IMR-90 (cell line): ENCODE data around the gene CIITA. TPM values are rescaled to one million over a fixed set of nuclear protein-coding genes. Genes with fewer than 3 reads are reported as not detected.

Experiments
- ATAC-seq: fragments of 200-7000 bp; cut with Tn5 transposase; 2 replicates; pipeline ENCODE4 v1.9.1; 2020; ENCODE audit warnings: low read depth, mild to moderate bottlenecking, moderate library complexity
- BruUV-seq: library from RNA; stranded (reverse); fragments of 400-500 nt; replicated peaks from 2 replicates; lab custom pipeline; 2021; lab: Mats Ljungman, UMichigan
- CTCF ChIA-PET: fragments of 300-600 bp; formaldehyde crosslinking; extraction: SDS; loops from one replicate; lab custom pipeline; 2021; ENCODE audit warnings: antibody characterized with exemption; lab: Yijun Ruan, JAX
- POLR2A ChIA-PET: fragments of 300-600 bp; sonication (Branson Sonifier 250); formaldehyde crosslinking; loops from one replicate; lab custom pipeline; 2022; ENCODE audit warnings: antibody characterized with exemption; ENCODE audit not compliant: unreplicated experiment; lab: Charles Lee
- DNase-seq: peaks from one replicate; pipeline ENCODE4 v3.0.0; 2013
- H2AFZ ChIP-seq: replicated peaks from 2 replicates; pipeline ENCODE3; 2013; ENCODE audit warnings: low read length, mild to moderate bottlenecking; ENCODE audit not compliant: poor library complexity
- H2AK5ac ChIP-seq: 2 replicates; pipeline ENCODE4 v1.6.1; 2013; ENCODE audit warnings: low read depth, low read length, inconsistent platforms
- H2AK9ac ChIP-seq: replicated peaks from 2 replicates; pipeline ENCODE3; 2013; ENCODE audit warnings: mild to moderate bottlenecking, low read depth, low read length, moderate library complexity; ENCODE audit not compliant: poor library complexity
- H2BK120ac ChIP-seq: 2 replicates; pipeline ENCODE4 v1.6.1; 2013; ENCODE audit warnings: low read depth, low read length, inconsistent platforms
- H2BK15ac ChIP-seq: 3 replicates; pipeline ENCODE4 v1.6.1; 2013; ENCODE audit warnings: low read depth, low read length, inconsistent platforms
- H2BK20ac ChIP-seq: 2 replicates; pipeline ENCODE4 v1.6.1; 2013; ENCODE audit warnings: low read depth, mild to moderate bottlenecking, inconsistent platforms, low read length, moderate library complexity
- H2BK5ac ChIP-seq: 2 replicates; pipeline ENCODE4 v1.6.1; 2013; ENCODE audit warnings: mild to moderate bottlenecking, low read depth, low read length, inconsistent platforms; ENCODE audit not compliant: poor library complexity, severe bottlenecking
- H3K14ac ChIP-seq: replicated peaks from 2 replicates; pipeline ENCODE4 v1.6.1; 2013; ENCODE audit warnings: low read depth, low read length, inconsistent platforms
- H3K18ac ChIP-seq: 2 replicates; pipeline ENCODE4 v1.6.1; 2013; ENCODE audit warnings: low read depth, low read length, control low read depth
- H3K23ac ChIP-seq: 2 replicates; pipeline ENCODE4 v1.6.1; 2013; ENCODE audit warnings: low read depth, low read length, inconsistent platforms
- H3K27ac ChIP-seq: 2 replicates; pipeline ENCODE4 v1.5.1; 2013; ENCODE audit warnings: mild to moderate bottlenecking, control low read depth, low read length; ENCODE audit not compliant: insufficient read depth
- H3K27me3 ChIP-seq: 2 replicates; pipeline ENCODE4 v1.6.1; 2013; ENCODE audit warnings: low read length; ENCODE audit not compliant: control insufficient read depth, insufficient read depth
- H3K36me3 ChIP-seq: 2 replicates; pipeline ENCODE4 v1.6.1; 2013; ENCODE audit warnings: low read length, mixed read lengths; ENCODE audit not compliant: control insufficient read depth, insufficient read depth
- H3K4ac ChIP-seq: 2 replicates; pipeline ENCODE4 v1.6.1; 2013; ENCODE audit warnings: low read depth, low read length, inconsistent platforms
- H3K4me1 ChIP-seq: 2 replicates; pipeline ENCODE4 v1.6.1; 2013; ENCODE audit warnings: low read length, mixed read lengths; ENCODE audit not compliant: control insufficient read depth, insufficient read depth
- H3K4me2 ChIP-seq: 2 replicates; pipeline ENCODE4 v1.6.1; 2013; ENCODE audit warnings: low read depth, mild to moderate bottlenecking, control low read depth, low read length, moderate library complexity
- H3K4me3 ChIP-seq: 2 replicates; pipeline ENCODE4 v1.5.1; 2013; ENCODE audit warnings: low read depth, mild to moderate bottlenecking, control low read depth, low read length, moderate library complexity; ENCODE audit not compliant: insufficient read depth
- H3K56ac ChIP-seq: 2 replicates; pipeline ENCODE4 v1.6.1; 2013; ENCODE audit warnings: low read length, inconsistent platforms; ENCODE audit not compliant: insufficient read depth; ENCODE audit errors: extremely low read depth
- H3K79me1 ChIP-seq, 2 experiments: 2 replicates each; pipeline ENCODE4 v1.6.1; 2013; ENCODE audit warnings: low read length in 2 of 2, inconsistent platforms in 1 of 2, low read depth in 1 of 2
- H3K9ac ChIP-seq: 2 replicates; pipeline ENCODE4 v1.6.1; 2013; ENCODE audit warnings: low read depth, low read length, control low read depth
- H3K9me1 ChIP-seq: 2 replicates; pipeline ENCODE4 v1.6.1; 2013; ENCODE audit warnings: low read length, inconsistent platforms; ENCODE audit not compliant: insufficient read depth
- H3K9me3 ChIP-seq: 2 replicates; pipeline ENCODE4 v1.6.1; 2013; ENCODE audit warnings: low read length; ENCODE audit not compliant: control insufficient read depth, insufficient read depth
- H4K20me1 ChIP-seq: 2 replicates; pipeline ENCODE4 v1.6.1; 2013; ENCODE audit warnings: low read length, inconsistent platforms; ENCODE audit not compliant: insufficient read depth
- H4K5ac ChIP-seq: 2 replicates; pipeline ENCODE4 v1.6.1; 2013; ENCODE audit warnings: mild to moderate bottlenecking, low read depth, low read length, control low read depth
- H4K8ac ChIP-seq, 2 experiments: 2 replicates each; pipeline ENCODE4 v1.6.1; 2013; ENCODE audit warnings: low read depth in 2 of 2, low read length in 2 of 2, control low read depth in 1 of 2, inconsistent platforms in 1 of 2
- H4K91ac ChIP-seq: 2 replicates; pipeline ENCODE4 v1.6.1; 2013; ENCODE audit warnings: low read depth, low read length, inconsistent platforms; ENCODE audit not compliant: insufficient read depth
- BHLHE40 ChIP-seq: fragments of 150-350 bp; IDR thresholded peaks from 2 replicates; pipeline ENCODE4 v1.6.1; 2016; ENCODE audit warnings: mild to moderate bottlenecking, low read depth, low read length
- CEBPB ChIP-seq: IDR thresholded peaks from 2 replicates; pipeline ENCODE4 v1.6.1; 2012; ENCODE audit warnings: low read depth, low read length, improper control_type of control experiment
- CHD1 ChIP-seq: IDR thresholded peaks from 2 replicates; pipeline ENCODE4 v1.6.1; 2012; ENCODE audit warnings: low read depth, low read length, improper control_type of control experiment
- CTCF ChIP-seq: conservative IDR thresholded peaks from 2 replicates; pipeline ENCODE4 v1.5.1; 2012; ENCODE audit warnings: mild to moderate bottlenecking, low read depth, low read length, improper control_type of control experiment
- ELK1 ChIP-seq: fragments of 150-350 bp; IDR thresholded peaks from 2 replicates; pipeline ENCODE4 v1.6.1; 2016; ENCODE audit warnings: low read depth, mild to moderate bottlenecking, low read length, moderate library complexity, borderline replicate concordance
- FOS ChIP-seq: fragments of 150-350 bp; IDR thresholded peaks from 2 replicates; pipeline ENCODE4 v1.6.1; 2016; ENCODE audit warnings: low read depth, low read length
- MAFK ChIP-seq: IDR thresholded peaks from 2 replicates; pipeline ENCODE4 v1.6.1; 2012; ENCODE audit warnings: low read depth, low read length, improper control_type of control experiment
- MAZ ChIP-seq: IDR thresholded peaks from 2 replicates; pipeline ENCODE4 v1.6.1; 2012; ENCODE audit warnings: low read depth, mild to moderate bottlenecking, low read length, improper control_type of control experiment, moderate library complexity, borderline replicate concordance
- MXI1 ChIP-seq: IDR thresholded peaks from 2 replicates; pipeline ENCODE4 v1.6.1; 2012; ENCODE audit warnings: low read depth, mild to moderate bottlenecking, low read length, moderate library complexity, borderline replicate concordance
- NFE2L2 ChIP-seq: fragments of 150-350 bp; IDR thresholded peaks from 2 replicates; pipeline ENCODE4 v1.6.1; 2016; ENCODE audit warnings: low read depth, mild to moderate bottlenecking, low read length
- POLR2A ChIP-seq: IDR thresholded peaks from 2 replicates; pipeline ENCODE4 v1.6.1; 2012; ENCODE audit warnings: mild to moderate bottlenecking, low read depth, low read length
- RAD21 ChIP-seq: IDR thresholded peaks from 2 replicates; pipeline ENCODE4 v1.6.1; 2012; ENCODE audit warnings: low read length, improper control_type of control experiment
- RCOR1 ChIP-seq: IDR thresholded peaks from 2 replicates; pipeline ENCODE4 v1.6.1; 2012; ENCODE audit warnings: mild to moderate bottlenecking, low read length, improper control_type of control experiment; ENCODE audit not compliant: insufficient replicate concordance
- RFX5 ChIP-seq: IDR thresholded peaks from 2 replicates; pipeline ENCODE4 v1.8.0; 2012; ENCODE audit warnings: low read depth, mild to moderate bottlenecking, low read length, moderate library complexity
- SMC3 ChIP-seq: fragments of 150-350 bp; IDR thresholded peaks from 2 replicates; pipeline ENCODE4 v1.6.1; 2016; ENCODE audit warnings: low read depth, mild to moderate bottlenecking, antibody characterized with exemption, low read length, moderate library complexity
- USF2 ChIP-seq: fragments of 150-350 bp; IDR thresholded peaks from 2 replicates; pipeline ENCODE4 v1.6.1; 2017; ENCODE audit warnings: mild to moderate bottlenecking, antibody characterized with exemption, low read length, low read depth
- WGBS, 2 experiments: methylation state at CpG; one replicate each; pipeline versions ENCODE4 v1.1.5 to v1.1.7; 2013; ENCODE audit warnings: missing lambda C conversion rate in 2 of 2; ENCODE audit not compliant: insufficient read length in 1 of 2; ENCODE audit errors: extremely low coverage in 2 of 2; 5-methylcytosine and 5-hydroxymethylcytosine counted together
- dilution Hi-C: fragments of 300-500 bp; cut with HindIII; formaldehyde crosslinking; loops from one replicate; pipeline ENCODE4 v1.14.3; 2018; ENCODE audit warnings: low sequenced_read_pairs; ENCODE audit not compliant: unreplicated experiment
- in situ Hi-C: fragments of 300-500 bp; cut with MboI; formaldehyde crosslinking; loops from 3 replicates; pipeline ENCODE4 v1.14.3; 2019; ENCODE audit warnings: low sequenced_read_pairs, inconsistent platforms, mixed read lengths
- intact Hi-C: fragments of 100-400 bp; cut with micrococcal nuclease; formaldehyde crosslinking; loops from 2 replicates; pipeline ENCODE4 v1.10.0; 2022
- polyA plus RNA-seq, 3 experiments: library from polyadenylated mRNA; depleted of rRNA; stranded (reverse); fragments of >200 nt; gene quantifications; 2 replicates each; pipeline ENCODE4 v1.2.3, GENCODE V29; 2012; ENCODE audit warnings: low replicate concordance in 1 of 3
- total RNA-seq: library from RNA; depleted of rRNA; stranded (reverse); fragments of >200 nt; gene quantifications from 2 replicates; pipeline ENCODE4 v1.2.3, GENCODE V29; 2012

Gene CIITA
- total and polyA plus RNA-seq, 2 of the 4 experiments (the other 2 are of a cell fraction) = 0.10 TPM; not detected in 1

GRCh38 chr16:10838621-10839278 lies 38.3 kb upstream of the CIITA start:
- TF ChIP-seq ELK1 = no peak
- no peak for TF ChIP-seq BHLHE40
- TF ChIP-seq NFE2L2 = no peak
- no peak for TF ChIP-seq RFX5
- no peak for TF ChIP-seq POLR2A
- TF ChIP-seq MAZ = no peak
- TF ChIP-seq RCOR1 = no peak
- TF ChIP-seq FOS = no peak
- no peak for TF ChIP-seq CHD1
- TF ChIP-seq CTCF = no peak
- TF ChIP-seq CEBPB = no peak
- no peak for TF ChIP-seq SMC3
- no peak for TF ChIP-seq USF2
- no peak for TF ChIP-seq RAD21
- TF ChIP-seq MAFK = no peak
- TF ChIP-seq MXI1 = no peak
- Histone ChIP-seq H2AFZ (no peak overlapping the region), H3K79me1 (no peaks in the 10 kb centered on the region), H2BK20ac (no peak overlapping the region), H3K9me1 (no peaks in the 10 kb centered on the region), H4K91ac (no peak overlapping the region), H2AK9ac (no peak overlapping the region), H3K23ac (no peak overlapping the region), H2BK5ac (no peak overlapping the region), H4K5ac (no peak overlapping the region), H3K27ac (no peak overlapping the region), H3K36me3 (no peaks in the 10 kb centered on the region), H3K18ac (no peak overlapping the region), H3K9me3 (no peaks in the 10 kb centered on the region), H3K4me2 (no peak overlapping the region), H3K4me3 (no peak overlapping the region), H4K20me1 (no peaks in the 10 kb centered on the region), H3K9ac (no peak overlapping the region), H2AK5ac (no peak overlapping the region), H3K56ac (no peak overlapping the region), H2BK120ac (no peak overlapping the region), H2BK15ac (no peak overlapping the region), H3K4me1 (no peaks in the 10 kb centered on the region), H3K14ac (no peak overlapping the region), H3K4ac (no peak overlapping the region), H3K27me3 (peaks cover 15% of the 10 kb centered on the region), H4K8ac (no peak overlapping the region)
- 100% methylated on average over 4 of the region's 10 CpGs; no CpG with 5 or more reads in 1 of the 2 experiments for WGBS, 2 experiments
- POLR2A ChIA-PET = no interaction called here
- no peak for ATAC-seq
- in situ Hi-C loops = no loop called here
- intact Hi-C loops = no loop called here
- no TSS peak for BruUV-seq
- DNase-seq = no peak
- CTCF ChIA-PET = no interaction called here
- dilution Hi-C loops = no loop called here
